GM18511 (cell line): ENCODE results near the gene TATDN2.
A peak's percentile ranks its signal among the peaks of the same experiment; 100 is the strongest.

Experiments
- ATAC-seq: cut with Tn5 transposase; IDR thresholded peaks from one replicate; pipeline ENCODE4 v1.9.1; 2021; ENCODE audit warnings: mild to moderate bottlenecking, moderate library complexity; ENCODE audit not compliant: unreplicated experiment

The TATDN2 gene

DNA sequence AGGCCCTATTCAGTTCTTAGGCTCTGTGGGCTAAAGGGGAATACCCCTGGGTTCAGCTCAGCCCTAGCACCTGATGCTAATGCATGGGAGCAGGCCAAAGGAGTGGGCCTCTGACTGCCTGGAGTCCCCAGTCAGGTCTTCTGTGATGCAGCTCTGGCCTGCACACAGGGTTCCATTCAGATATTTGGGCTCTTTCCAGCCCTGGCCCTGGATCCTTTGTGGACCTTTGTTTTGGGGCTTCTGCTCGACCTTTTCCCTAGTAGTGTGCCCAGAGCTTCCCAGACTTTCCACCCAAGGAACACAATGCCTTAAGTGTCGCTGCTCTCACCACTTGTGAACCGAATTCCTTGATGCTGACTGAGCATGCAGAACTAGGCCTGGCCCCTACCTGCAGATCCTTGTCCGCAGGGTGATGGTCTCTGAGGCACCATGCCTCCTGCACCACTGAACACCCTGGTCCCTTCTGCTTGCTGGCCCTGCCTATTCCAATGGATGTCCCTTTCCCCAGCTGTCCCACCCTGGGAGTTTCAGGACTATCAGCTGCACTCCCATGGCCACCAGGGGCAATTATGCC, 67.6 kb downstream of the TATDN2 start:
- ATAC-seq: no peak

DNA sequence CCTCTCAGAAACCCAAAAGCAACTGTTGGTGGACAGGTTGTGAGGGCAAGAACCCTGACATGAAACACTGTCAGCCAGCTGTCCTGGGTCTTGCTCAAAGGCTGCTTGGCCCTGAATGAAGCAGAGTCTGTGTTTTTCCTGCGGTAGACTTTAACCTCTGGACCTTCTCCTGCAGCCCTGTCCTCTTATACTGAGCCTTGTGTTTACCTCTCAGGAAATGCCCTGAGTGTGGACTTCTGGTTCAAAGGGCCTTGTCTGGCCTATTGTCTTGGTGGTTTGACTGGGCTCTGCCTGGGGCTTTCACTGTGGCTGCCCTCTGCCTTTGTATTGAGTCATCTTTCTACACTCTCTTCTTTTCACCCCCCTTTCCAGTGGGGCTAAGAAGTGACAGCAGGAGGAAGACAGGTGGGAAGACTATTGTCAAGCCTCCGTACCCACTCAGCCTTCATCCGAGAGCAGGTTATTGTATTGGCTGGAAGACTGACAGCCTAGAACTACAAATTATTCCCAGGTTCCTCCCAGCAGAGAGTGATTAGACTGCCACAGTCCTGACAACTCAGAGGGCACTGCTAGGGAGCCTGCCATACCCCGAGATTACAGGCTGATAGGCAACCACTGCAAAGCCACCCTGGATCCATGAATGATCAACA, 69.2 kb downstream of the TATDN2 start:
- no peak for ATAC-seq

DNA sequence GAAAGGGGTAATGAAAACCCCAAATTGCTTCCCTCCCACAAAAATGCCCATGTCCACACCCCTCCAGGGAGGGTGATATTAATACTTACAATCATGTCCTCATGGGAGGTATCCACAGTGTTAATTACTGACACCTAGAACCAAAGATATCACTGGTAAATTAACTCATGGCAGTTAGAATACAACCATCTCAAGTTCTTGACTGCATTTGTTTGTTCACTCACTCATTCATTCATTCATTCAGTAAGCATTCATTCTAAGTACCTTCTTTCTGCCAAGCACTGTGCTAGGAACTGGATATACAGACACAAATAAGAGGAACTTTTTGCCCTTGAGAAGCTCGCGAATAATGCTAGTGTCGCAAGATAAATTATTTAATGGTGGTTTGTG, 69.7 kb downstream of the TATDN2 start:
- no peak for ATAC-seq

DNA sequence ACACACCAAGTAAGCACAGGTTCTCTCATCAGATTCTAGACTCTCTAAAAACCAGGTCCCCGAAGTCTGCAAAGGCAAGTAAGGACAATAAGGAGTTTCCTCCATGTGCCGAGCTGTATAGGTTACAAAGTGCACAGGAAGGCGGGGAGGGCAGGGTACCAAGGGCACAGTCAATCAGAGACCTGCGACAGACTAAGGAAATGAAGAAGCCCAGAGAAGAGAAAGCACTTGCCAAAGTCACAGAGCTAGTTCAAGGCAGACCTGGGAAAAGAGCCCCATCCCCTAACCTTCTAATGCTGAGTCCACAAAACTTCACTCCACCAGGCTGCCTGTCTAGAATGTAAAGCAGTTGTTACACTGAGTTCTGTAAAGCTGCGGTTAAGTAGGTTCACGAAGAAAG, 71.0 kb downstream of the TATDN2 start:
- ATAC-seq: no peak

DNA sequence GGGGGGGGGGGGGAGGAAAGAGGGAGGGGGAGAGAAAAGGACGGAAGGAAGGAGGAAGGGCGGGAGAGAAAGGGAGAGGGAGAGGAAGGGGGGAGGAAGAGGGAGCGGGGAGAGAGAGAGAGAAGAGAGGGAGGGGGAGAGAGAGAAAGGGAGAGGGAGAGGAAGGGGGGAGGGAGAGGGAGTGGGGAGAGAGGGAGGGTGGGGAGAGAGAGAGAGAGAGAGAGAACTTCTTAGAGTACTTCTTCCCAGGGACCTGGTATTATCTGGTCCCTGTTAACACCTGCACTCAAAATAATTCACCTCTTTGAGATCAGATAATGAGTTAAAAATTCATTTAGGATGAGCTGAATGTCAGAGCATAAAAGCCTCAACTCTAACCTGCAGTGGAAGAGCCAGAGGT, 71.5 kb downstream of the TATDN2 start:
- no peak for ATAC-seq

DNA sequence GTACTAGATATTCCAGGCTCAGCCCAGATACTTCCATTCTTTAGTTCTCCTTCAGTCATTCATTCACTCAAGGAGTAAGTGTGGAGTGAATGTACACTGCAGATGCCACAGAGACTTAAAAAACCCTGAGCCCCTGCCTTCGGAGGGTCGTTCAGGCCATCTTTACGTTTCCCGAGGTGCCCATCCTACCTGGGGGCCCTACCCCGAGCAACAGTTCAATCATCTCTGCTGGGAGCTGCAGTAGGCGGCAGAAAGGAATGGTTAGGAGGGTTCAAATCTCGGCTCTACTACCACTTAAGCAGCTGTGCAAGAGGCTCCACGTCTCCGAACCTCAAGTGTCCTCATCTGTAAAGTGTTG, 72.0 kb downstream of the TATDN2 start:
- ATAC-seq: peak; percentile 5

DNA sequence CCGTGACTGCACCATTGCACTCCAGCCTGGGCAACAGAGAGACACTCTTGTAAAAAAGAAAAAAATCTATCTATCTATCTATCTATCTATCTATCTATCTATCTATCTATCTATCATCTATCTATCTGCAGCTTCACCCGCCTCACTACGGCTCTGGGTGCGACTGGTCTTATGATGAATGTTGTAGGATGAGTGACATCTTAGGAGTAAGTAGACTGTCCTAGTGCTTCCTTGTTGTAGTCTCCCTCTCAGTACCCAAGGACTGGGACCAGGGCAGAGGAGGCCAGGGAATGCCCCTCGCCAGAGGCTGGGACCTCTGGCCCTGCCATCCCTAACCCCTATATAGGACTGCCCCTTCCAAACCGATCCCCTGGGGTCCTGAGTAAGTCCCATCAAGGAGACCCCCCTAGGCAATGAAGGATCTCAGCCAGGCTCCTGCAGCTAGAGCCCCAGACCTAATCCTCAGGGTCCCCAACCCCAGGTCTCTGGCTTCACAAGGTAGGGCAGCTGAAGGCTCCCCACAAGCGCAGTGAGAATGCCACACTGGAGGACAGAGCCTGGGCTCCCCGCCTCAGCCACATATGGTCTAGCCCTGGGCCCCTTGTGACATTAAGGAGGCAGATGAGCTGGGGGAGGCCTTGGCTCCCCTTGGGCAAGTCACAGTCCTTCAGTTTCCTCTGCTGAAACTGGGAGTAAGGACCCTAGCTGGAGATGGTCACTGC, 73.5 kb downstream of the TATDN2 start:
- no peak for ATAC-seq

DNA sequence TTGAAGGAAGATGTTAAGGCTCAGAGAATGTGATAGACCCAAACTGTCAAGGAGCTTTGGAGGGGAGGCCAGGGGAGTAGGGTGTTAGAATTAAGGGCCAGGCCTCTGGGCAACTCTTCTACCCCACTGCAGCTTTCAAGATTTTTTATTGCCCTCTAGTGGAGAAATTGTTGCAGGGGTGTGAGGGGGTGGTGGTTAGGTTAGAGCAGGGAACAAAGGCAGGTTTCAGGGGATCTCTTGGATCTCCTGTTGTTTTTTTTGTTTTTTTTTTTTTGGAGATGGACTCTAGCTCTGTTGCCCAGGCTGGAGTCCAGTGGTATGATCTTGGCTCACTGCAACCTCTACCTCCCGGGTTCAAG, 74.1 kb downstream of the TATDN2 start:
- no peak for ATAC-seq

DNA sequence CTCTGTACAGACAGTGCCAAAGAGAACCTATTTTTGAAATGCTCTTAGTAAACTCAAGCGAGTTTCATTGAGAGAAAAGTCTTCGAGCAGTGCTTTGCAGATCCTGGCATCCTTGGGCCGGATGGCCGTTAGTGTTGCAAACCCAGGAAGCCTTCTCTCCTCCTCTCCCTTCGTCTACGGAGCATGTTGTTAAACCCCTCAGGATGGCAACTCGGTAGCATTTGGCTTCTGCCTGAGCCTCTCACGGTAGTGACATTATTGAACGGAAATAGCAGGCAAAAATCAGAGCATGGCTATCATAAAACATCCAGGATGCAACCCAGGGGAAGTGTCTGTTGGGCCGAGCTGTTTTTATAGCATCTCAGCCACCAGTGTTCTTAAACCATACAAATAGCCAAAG, 79.3 kb downstream of the TATDN2 start:
- ATAC-seq: no peak

DNA sequence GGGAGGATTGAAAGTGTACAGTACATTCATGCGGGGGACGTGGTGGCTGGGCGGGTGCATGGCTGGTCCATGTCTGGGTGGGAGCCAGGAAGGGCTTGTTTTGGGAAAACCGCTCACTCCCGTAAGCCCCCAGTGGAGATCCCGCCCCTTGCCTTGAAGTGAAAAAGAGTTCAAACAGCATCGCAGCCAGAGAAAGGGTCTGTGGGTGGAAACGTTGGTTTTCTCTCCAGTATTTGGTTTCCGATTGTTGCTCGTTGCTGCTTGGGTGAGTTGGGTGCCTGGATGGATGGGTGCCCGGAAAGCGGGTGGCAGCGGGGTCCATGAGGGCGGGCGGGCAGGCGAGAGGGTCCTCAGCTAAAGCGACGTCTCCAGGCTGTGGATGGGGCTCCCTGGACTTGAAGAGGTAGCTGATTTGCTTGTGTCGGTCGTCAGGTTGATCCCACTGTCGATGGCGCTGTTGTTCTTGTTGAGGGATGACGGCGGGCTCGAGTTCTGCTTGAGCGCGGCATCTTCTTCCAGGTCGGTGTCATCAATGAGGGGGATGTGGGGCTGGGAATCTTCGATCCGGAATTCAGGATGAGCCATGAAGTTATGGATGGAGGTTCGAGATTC, 80.3 kb downstream of the TATDN2 start:
- ATAC-seq: no peak

DNA sequence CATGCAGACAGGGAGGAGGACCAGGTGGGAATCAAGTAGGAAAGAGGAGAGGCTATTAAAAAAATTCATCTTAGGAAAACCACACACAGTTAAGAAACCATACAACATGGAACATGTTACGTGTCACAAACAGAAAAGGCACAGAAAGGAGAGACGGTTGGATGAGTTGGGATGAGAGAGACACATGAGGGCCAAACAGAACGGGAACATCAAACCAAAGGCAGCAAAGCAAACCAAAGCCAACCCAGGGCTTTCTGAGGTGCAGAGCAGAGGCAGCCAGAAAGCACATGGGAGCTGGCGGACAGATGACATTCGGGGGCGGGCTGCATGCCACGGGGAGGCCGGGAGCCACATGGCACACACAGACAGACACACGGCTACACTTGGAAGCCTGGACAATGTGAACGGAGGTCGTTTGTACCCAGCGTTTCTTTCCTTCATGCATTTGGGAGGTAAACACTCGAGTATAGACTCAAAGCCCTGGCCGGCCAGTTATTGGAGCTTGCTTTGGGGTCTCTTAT, 81.3 kb downstream of the TATDN2 start:
- no peak for ATAC-seq

DNA sequence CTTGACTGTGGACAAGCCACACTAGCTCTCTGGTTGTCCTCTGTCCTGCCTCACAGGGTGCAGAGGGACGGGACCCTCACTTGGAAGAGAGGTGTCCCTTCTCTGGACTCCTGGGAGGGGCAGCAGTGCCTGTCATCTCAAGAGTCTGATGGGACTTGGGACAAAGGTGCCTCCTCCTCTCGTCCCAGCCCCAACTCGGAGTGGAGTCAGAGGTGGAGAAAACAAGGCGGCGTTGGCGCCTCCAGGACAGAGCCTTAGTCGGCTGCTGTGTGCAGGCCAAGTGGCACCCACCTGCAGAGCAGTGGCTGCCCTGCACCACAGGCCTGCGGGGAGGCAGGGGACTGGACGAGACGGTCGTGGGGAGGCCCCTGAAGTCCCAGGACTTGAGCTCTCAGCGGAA, 82.1 kb downstream of the TATDN2 start:
- no peak for ATAC-seq
